ENCODE results near the gene NHS. TPM values are rescaled to one million over a fixed set of nuclear protein-coding genes. Genes with fewer than 3 reads are reported as not detected.

Gene NHS
- total and polyA plus RNA-seq, 4 experiments from 2014 or later: 0.09 to 0.67 TPM; not detected in 2

- no peak overlapping the region for H3K4me3 ChIP-seq (ENCODE audit: low read length in 2 of 2)
- no peaks in the 10 kb centered on the region for H3K4me1 ChIP-seq (ENCODE audit: insufficient read depth, low read length)
- ChIA-PET CTCF (ENCODE audit: partially characterized antibody) (no interaction called here), POLR2A (ENCODE audit: partially characterized antibody) (no interaction called here)
- H3K36me3 ChIP-seq (ENCODE audit: insufficient read depth, low read length): no peaks in the 10 kb centered on the region
- Mint-ChIP-seq H3K9me3 (peaks cover 0 to 2% (median 0%) of the 10 kb centered on the region in 8 donors), H3K27ac (no peak overlapping the region), H3K4me3 (no peak overlapping the region), H3K4me1 (no peaks in the 10 kb centered on the region), H3K27me3 (peaks cover 0 to 3% of the 10 kb centered on the region in 2 donors), H3K36me3 (no peaks in the 10 kb centered on the region)
- DNase-seq: no peak
- H3K27me3 ChIP-seq (ENCODE audit: insufficient read depth, low read length): no peaks in the 10 kb centered on the region
- intact Hi-C loops (cut with micrococcal nuclease): no loop called here
- H3K9me3 ChIP-seq (ENCODE audit: control insufficient read depth in 1 of 2, low read length in 2 of 2): no peaks in the 10 kb centered on the region
- no peak overlapping the region for H3K27ac ChIP-seq (ENCODE audit: low read depth, low read length)
These were observed 98.0 kb downstream of the NHS start for GRCh38 chrX:17473021-17473420.

GRCh38 chrX:17474892-17475291, 99.9 kb downstream of the NHS start:
- intact Hi-C loops (cut with micrococcal nuclease): no loop called here
- H3K27me3 ChIP-seq (ENCODE audit: insufficient read depth, low read length): no peaks in the 10 kb centered on the region
- no peaks in the 10 kb centered on the region for H3K4me1 ChIP-seq (ENCODE audit: insufficient read depth, low read length)
- Mint-ChIP-seq H3K36me3 (no peaks in the 10 kb centered on the region), H3K9me3 (peaks cover 0 to 3% (median 0%) of the 10 kb centered on the region in 8 donors), H3K27me3 (peaks cover 0 to 3% of the 10 kb centered on the region in 2 donors), H3K4me3 (no peak overlapping the region), H3K27ac (no peak overlapping the region), H3K4me1 (no peaks in the 10 kb centered on the region)
- H3K9me3 ChIP-seq (ENCODE audit: control insufficient read depth in 1 of 2, low read length in 2 of 2): no peaks in the 10 kb centered on the region
- ChIA-PET CTCF (ENCODE audit: partially characterized antibody) (no interaction called here), POLR2A (ENCODE audit: partially characterized antibody) (no interaction called here)
- H3K27ac ChIP-seq (ENCODE audit: low read depth, low read length): no peak overlapping the region
- H3K36me3 ChIP-seq (ENCODE audit: insufficient read depth, low read length): no peaks in the 10 kb centered on the region
- H3K4me3 ChIP-seq (ENCODE audit: low read length in 2 of 2): no peak overlapping the region
- no peak for DNase-seq

GRCh38 chrX:17475449-17476217, 100.6 kb downstream of the NHS start:
- Histone ChIP-seq H3K4me3 (ENCODE audit: low read length in 2 of 2) (no peak overlapping the region), H3K9me3 (ENCODE audit: control insufficient read depth in 1 of 2, low read length in 2 of 2) (no peaks in the 10 kb centered on the region), H3K27me3 (ENCODE audit: insufficient read depth, low read length) (no peaks in the 10 kb centered on the region), H3K4me1 (ENCODE audit: insufficient read depth, low read length) (no peaks in the 10 kb centered on the region), H3K36me3 (ENCODE audit: insufficient read depth, low read length) (no peaks in the 10 kb centered on the region), H3K27ac (ENCODE audit: low read depth, low read length) (no peak overlapping the region)
- H3K9me3 Mint-ChIP-seq: peaks cover 0 to 3% (median 0%) of the 10 kb centered on the region in 8 donors
- no peaks in the 10 kb centered on the region for H3K4me1 Mint-ChIP-seq
- DNase-seq: no peak
- H3K4me3 Mint-ChIP-seq: no peak overlapping the region
- intact Hi-C loops (cut with micrococcal nuclease): no loop called here
- no peaks in the 10 kb centered on the region for H3K36me3 Mint-ChIP-seq
- ChIA-PET CTCF (ENCODE audit: partially characterized antibody) (no interaction called here), POLR2A (ENCODE audit: partially characterized antibody) (no interaction called here)
- H3K27ac Mint-ChIP-seq: no peak overlapping the region
- H3K27me3 Mint-ChIP-seq: peaks cover 0 to 1% of the 10 kb centered on the region in 2 donors

DNA sequence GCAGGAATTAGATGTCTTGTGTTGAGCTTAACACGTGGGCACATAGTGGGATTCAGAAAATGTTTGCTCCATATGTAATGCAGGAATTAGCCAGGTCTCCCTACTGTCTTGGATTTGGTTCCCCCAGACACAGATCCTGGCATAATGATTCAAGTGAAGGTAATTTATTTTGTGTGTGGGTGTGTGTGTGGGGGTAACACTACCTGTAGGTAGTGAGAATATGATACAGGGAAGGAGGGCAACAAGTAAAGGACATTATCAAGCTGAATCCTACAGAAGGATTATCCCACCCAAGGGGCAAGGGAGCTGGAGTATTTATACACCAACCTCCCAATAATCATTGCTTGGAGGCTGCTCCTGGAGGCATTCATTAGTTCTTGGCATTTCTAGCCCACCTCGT, 101.4 kb downstream of the NHS start:
- Mint-ChIP-seq H3K27ac (no peak overlapping the region), H3K4me3 (no peak overlapping the region), H3K27me3 (peaks cover 0 to 1% of the 10 kb centered on the region in 2 donors), H3K9me3 (peaks cover 0 to 3% (median 0%) of the 10 kb centered on the region in 8 donors), H3K36me3 (no peaks in the 10 kb centered on the region), H3K4me1 (no peaks in the 10 kb centered on the region)
- intact Hi-C loops (cut with micrococcal nuclease): no loop called here
- no peaks in the 10 kb centered on the region for H3K36me3 ChIP-seq (ENCODE audit: insufficient read depth, low read length)
- H3K4me1 ChIP-seq (ENCODE audit: insufficient read depth, low read length): no peaks in the 10 kb centered on the region
- H3K9me3 ChIP-seq (ENCODE audit: control insufficient read depth in 1 of 2, low read length in 2 of 2): no peaks in the 10 kb centered on the region
- H3K27me3 ChIP-seq (ENCODE audit: insufficient read depth, low read length): no peaks in the 10 kb centered on the region
- POLR2A ChIA-PET (ENCODE audit: partially characterized antibody): no interaction called here
- CTCF ChIA-PET (ENCODE audit: partially characterized antibody): no interaction called here
- no peak for DNase-seq
- H3K4me3 ChIP-seq (ENCODE audit: low read length in 2 of 2): no peak overlapping the region
- no peak overlapping the region for H3K27ac ChIP-seq (ENCODE audit: low read depth, low read length)

- no peaks in the 10 kb centered on the region for H3K36me3 ChIP-seq (ENCODE audit: insufficient read depth, low read length)
- no peaks in the 10 kb centered on the region for H3K27me3 ChIP-seq (ENCODE audit: insufficient read depth, low read length)
- no peak overlapping the region for H3K27ac ChIP-seq (ENCODE audit: low read depth, low read length)
- H3K4me3 ChIP-seq (ENCODE audit: low read length in 2 of 2): no peak overlapping the region
- H3K4me1 ChIP-seq (ENCODE audit: insufficient read depth, low read length): no peaks in the 10 kb centered on the region
- no peak overlapping the region for H3K27ac Mint-ChIP-seq
- ChIA-PET CTCF (ENCODE audit: partially characterized antibody) (no interaction called here), POLR2A (ENCODE audit: partially characterized antibody) (no interaction called here)
- no peaks in the 10 kb centered on the region for H3K36me3 Mint-ChIP-seq
- peaks cover 0 to 9% (median 0%) of the 10 kb centered on the region in 8 donors for H3K9me3 Mint-ChIP-seq
- H3K4me1 Mint-ChIP-seq: no peaks in the 10 kb centered on the region
- no peak overlapping the region for H3K4me3 Mint-ChIP-seq
- DNase-seq: no peak
- H3K9me3 ChIP-seq (ENCODE audit: control insufficient read depth in 1 of 2, low read length in 2 of 2): no peaks in the 10 kb centered on the region
- H3K27me3 Mint-ChIP-seq: no peaks in the 10 kb centered on the region
- intact Hi-C loops (cut with micrococcal nuclease): no loop called here
These were observed 106.1 kb downstream of the NHS start for GRCh38 chrX:17481086-17481485.

DNA sequence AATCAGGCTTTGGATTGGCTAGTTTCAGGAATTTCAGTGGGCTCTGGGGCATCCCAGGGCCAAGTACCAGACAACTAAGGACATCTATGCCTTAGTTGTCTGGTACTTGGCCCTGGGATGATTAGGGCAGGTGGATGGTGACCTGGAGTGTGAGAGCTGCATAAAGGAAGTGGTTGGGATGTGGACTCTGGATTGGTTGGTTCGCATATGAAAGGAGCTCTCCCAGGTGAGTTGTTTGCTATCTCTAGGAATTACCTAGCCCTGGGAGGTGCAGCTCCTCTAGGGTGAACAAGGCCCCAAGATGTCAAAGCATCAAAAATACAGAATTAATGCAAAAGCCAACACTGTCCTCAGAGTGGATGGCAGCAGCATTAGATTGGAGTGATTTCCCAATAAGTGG, 109.6 kb downstream of the NHS start:
- Mint-ChIP-seq H3K9me3 (peaks cover 0 to 6% (median 0%) of the 10 kb centered on the region in 8 donors), H3K4me3 (no peak overlapping the region), H3K4me1 (no peaks in the 10 kb centered on the region), H3K27ac (no peak overlapping the region), H3K36me3 (no peaks in the 10 kb centered on the region), H3K27me3 (no peaks in the 10 kb centered on the region)
- no peak overlapping the region for H3K27ac ChIP-seq (ENCODE audit: low read depth, low read length)
- DNase-seq: no peak
- no peaks in the 10 kb centered on the region for H3K27me3 ChIP-seq (ENCODE audit: insufficient read depth, low read length)
- H3K4me1 ChIP-seq (ENCODE audit: insufficient read depth, low read length): no peaks in the 10 kb centered on the region
- H3K9me3 ChIP-seq (ENCODE audit: control insufficient read depth in 1 of 2, low read length in 2 of 2): no peaks in the 10 kb centered on the region
- intact Hi-C loops (cut with micrococcal nuclease): no loop called here
- H3K4me3 ChIP-seq (ENCODE audit: low read length in 2 of 2): no peak overlapping the region
- CTCF ChIA-PET (ENCODE audit: partially characterized antibody): no interaction called here
- no peaks in the 10 kb centered on the region for H3K36me3 ChIP-seq (ENCODE audit: insufficient read depth, low read length)
- POLR2A ChIA-PET (ENCODE audit: partially characterized antibody): no interaction called here

DNA sequence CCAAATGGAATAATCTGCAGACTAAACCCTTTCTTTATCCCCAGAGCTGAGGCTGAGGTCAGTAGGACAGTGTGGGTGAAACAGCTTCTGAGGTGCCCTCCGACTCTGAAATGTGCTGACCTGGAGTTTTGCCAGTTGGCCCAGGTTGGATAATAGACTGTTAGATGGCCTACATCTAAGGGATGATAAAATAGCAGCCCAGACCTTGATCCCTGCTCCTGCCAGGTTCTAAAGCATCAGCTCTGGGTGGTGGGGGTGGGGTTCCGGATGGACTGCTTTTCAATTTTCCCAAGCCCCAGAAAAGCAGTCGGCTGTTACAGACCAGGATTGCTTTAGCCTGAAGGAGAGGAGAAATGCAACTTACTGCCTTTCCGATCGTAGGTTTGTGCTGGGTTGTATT, 110.4 kb downstream of the NHS start:
- no peaks in the 10 kb centered on the region for H3K36me3 Mint-ChIP-seq
- peaks cover 0 to 9% (median under 1%) of the 10 kb centered on the region in 8 donors for H3K9me3 Mint-ChIP-seq
- Histone ChIP-seq H3K36me3 (ENCODE audit: insufficient read depth, low read length) (no peaks in the 10 kb centered on the region), H3K9me3 (ENCODE audit: control insufficient read depth in 1 of 2, low read length in 2 of 2) (no peaks in the 10 kb centered on the region), H3K4me3 (ENCODE audit: low read length in 2 of 2) (no peak overlapping the region), H3K4me1 (ENCODE audit: insufficient read depth, low read length) (no peaks in the 10 kb centered on the region), H3K27ac (ENCODE audit: low read depth, low read length) (no peak overlapping the region), H3K27me3 (ENCODE audit: insufficient read depth, low read length) (no peaks in the 10 kb centered on the region)
- no peak overlapping the region for H3K27ac Mint-ChIP-seq
- ChIA-PET CTCF (ENCODE audit: partially characterized antibody) (no interaction called here), POLR2A (ENCODE audit: partially characterized antibody) (no interaction called here)
- H3K4me1 Mint-ChIP-seq: no peaks in the 10 kb centered on the region
- intact Hi-C loops (cut with micrococcal nuclease): no loop called here
- DNase-seq: no peak
- H3K27me3 Mint-ChIP-seq: no peaks in the 10 kb centered on the region
- H3K4me3 Mint-ChIP-seq: no peak overlapping the region

All from CD4-positive, alpha-beta memory T cell (primary cell).